SK-N-SH treated with all-trans-retinoic acid at 6 μM for 48 hours (cell line): ENCODE data around the gene FNDC3B.

Experiments used
- ATAC-seq: fragments of 200-7000 bp; cut with Tn5 transposase; 3 replicates; pipeline ENCODE4 v1.9.1; 2020; ENCODE audit warnings: mild to moderate bottlenecking, moderate library complexity
- BACH2 ChIP-seq: fragments of 250-450 bp; sonication (Bioruptor Pico); IDR thresholded peaks from 2 replicates; pipeline ENCODE4 v1.9.0; 2021; ENCODE audit warnings: mild to moderate bottlenecking, borderline replicate concordance
- GLIS3 ChIP-seq: fragments of 250-450 bp; sonication (Bioruptor Pico); IDR thresholded peaks from 2 replicates; pipeline ENCODE4 v1.5.0; 2020; ENCODE audit warnings: mild to moderate bottlenecking, moderate library complexity
- OSR1 ChIP-seq: fragments of 250-450 bp; sonication (Bioruptor Pico); IDR thresholded peaks from 2 replicates; pipeline ENCODE4 v1.8.0; 2022; ENCODE audit warnings: moderate library complexity, mild to moderate bottlenecking, inconsistent platforms
- PPARA ChIP-seq: fragments of 250-450 bp; sonication (Bioruptor Pico); IDR thresholded peaks from 2 replicates; pipeline ENCODE4 v1.5.0; 2020; ENCODE audit warnings: mild to moderate bottlenecking, borderline replicate concordance
- RARB ChIP-seq: fragments of 250-450 bp; sonication (Bioruptor Pico); IDR thresholded peaks from 2 replicates; pipeline ENCODE4 v1.8.0; 2021; ENCODE audit warnings: mild to moderate bottlenecking, moderate library complexity
- SNAI2 ChIP-seq: fragments of 250-450 bp; sonication (Bioruptor Pico); IDR thresholded peaks from 2 replicates; pipeline ENCODE4 v1.5.0; 2020; ENCODE audit warnings: mild to moderate bottlenecking, moderate library complexity
- TCF4 ChIP-seq: fragments of 250-450 bp; sonication (Bioruptor Pico); IDR thresholded peaks from 2 replicates; pipeline ENCODE4 v1.8.0; 2021; ENCODE audit warnings: mild to moderate bottlenecking, moderate library complexity, borderline replicate concordance
- ZC3H10 ChIP-seq: fragments of 250-450 bp; sonication (Bioruptor Pico); IDR thresholded peaks from 2 replicates; pipeline ENCODE4 v1.5.1; 2021; ENCODE audit warnings: mild to moderate bottlenecking, moderate library complexity
- ZFP3 ChIP-seq: fragments of 250-450 bp; sonication (Bioruptor Pico); IDR thresholded peaks from 2 replicates; pipeline ENCODE4 v1.5.0; 2020; ENCODE audit warnings: mild to moderate bottlenecking, moderate library complexity
- ZFP30 ChIP-seq: fragments of 450-650 bp; formaldehyde crosslinking; IDR thresholded peaks from 2 replicates; pipeline ENCODE4 v1.5.0; 2022; ENCODE audit warnings: mild to moderate bottlenecking, moderate library complexity
- ZNF565 ChIP-seq: fragments of 450-650 bp; formaldehyde crosslinking; conservative IDR thresholded peaks from 2 replicates; pipeline ENCODE4 v1.5.0; 2020; ENCODE audit warnings: low read depth, mild to moderate bottlenecking, moderate library complexity
- ZNF8 ChIP-seq: fragments of 450-650 bp; formaldehyde crosslinking; IDR thresholded peaks from 2 replicates; pipeline ENCODE4 v1.5.0; 2020; ENCODE audit warnings: mild to moderate bottlenecking, moderate library complexity
- TF ChIP-seq, protein P1 (sequence below): fragments of 250-450 bp; sonication (Bioruptor Pico); IDR thresholded peaks from 2 replicates; pipeline ENCODE4 v1.5.0; 2020; ENCODE audit warnings: mild to moderate bottlenecking, moderate library complexity
- TF ChIP-seq, protein P2 (sequence below): fragments of 250-450 bp; sonication (Bioruptor Pico); IDR thresholded peaks from 2 replicates; pipeline ENCODE4 v1.5.1; 2020; ENCODE audit warnings: low read depth, mild to moderate bottlenecking, moderate library complexity
- TF ChIP-seq, protein P3 (sequence below): fragments of 250-450 bp; sonication (Bioruptor Pico); IDR thresholded peaks from 2 replicates; pipeline ENCODE4 v1.5.1; 2021; ENCODE audit warnings: mild to moderate bottlenecking, moderate library complexity
- TF ChIP-seq, protein P4 (sequence below): fragments of 250-450 bp; sonication (Bioruptor Pico); IDR thresholded peaks from 2 replicates; pipeline ENCODE4 v1.8.0; 2021; ENCODE audit warnings: low read depth, mild to moderate bottlenecking, moderate library complexity, borderline replicate concordance

The FNDC3B gene

DNA sequence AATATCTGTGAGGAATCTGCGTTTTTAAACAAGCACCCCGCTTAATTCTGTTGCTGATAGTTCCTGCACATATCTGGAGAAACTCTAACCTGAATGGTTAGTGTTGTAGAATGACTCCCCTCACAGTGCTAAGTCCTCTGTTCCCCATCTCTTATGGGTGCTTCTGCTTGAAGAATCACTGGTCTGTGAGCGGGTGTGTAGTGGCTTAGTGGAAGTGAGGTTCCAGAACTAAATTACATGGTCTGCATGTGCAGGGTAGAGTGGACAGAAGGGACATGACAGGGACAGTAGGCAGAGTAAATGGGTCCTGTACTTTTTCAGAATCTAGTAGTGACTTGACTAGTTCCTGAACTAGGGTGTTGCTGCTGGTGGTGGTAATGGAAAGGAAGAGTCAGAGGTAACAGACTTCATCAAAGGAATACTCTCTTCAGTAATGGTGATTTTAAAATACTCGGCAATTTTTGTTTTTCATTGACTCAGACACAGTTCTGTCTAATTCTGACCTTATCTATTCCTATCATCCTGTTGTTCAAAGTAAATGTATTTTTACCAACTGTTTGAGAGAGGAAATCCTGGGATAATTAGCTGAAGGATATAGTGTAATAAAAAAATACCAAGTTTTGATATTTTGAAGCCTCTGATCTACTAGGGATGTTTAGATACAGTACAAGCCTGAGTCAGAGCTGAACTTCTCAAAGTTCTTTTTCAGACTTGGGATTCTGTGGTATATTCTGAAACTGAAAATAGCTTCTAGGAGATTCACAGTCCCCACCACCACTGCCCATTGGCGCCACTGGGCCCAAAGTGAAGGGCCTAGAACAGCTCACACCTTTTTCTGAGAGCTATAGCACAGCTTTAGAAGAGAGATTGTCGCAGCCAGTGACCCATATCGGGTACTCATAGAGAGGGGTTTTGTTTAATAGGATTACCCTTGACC, 55.5 kb downstream of the FNDC3B start:
- TF ChIP-seq ZC3H10 (CRISPR knock-in tag) = no peak
- no peak for TF ChIP-seq RARB (CRISPR knock-in tag)
- no peak for TF ChIP-seq TCF4 (CRISPR knock-in tag)
- TF ChIP-seq ZFP3 = no peak
- no peak for TF ChIP-seq BACH2
- TF ChIP-seq, protein P1, sequence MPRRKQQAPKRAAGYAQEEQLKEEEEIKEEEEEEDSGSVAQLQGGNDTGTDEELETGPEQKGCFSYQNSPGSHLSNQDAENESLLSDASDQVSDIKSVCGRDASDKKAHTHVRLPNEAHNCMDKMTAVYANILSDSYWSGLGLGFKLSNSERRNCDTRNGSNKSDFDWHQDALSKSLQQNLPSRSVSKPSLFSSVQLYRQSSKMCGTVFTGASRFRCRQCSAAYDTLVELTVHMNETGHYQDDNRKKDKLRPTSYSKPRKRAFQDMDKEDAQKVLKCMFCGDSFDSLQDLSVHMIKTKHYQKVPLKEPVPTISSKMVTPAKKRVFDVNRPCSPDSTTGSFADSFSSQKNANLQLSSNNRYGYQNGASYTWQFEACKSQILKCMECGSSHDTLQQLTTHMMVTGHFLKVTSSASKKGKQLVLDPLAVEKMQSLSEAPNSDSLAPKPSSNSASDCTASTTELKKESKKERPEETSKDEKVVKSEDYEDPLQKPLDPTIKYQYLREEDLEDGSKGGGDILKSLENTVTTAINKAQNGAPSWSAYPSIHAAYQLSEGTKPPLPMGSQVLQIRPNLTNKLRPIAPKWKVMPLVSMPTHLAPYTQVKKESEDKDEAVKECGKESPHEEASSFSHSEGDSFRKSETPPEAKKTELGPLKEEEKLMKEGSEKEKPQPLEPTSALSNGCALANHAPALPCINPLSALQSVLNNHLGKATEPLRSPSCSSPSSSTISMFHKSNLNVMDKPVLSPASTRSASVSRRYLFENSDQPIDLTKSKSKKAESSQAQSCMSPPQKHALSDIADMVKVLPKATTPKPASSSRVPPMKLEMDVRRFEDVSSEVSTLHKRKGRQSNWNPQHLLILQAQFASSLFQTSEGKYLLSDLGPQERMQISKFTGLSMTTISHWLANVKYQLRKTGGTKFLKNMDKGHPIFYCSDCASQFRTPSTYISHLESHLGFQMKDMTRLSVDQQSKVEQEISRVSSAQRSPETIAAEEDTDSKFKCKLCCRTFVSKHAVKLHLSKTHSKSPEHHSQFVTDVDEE (CRISPR knock-in tag) = no peak
- TF ChIP-seq, protein P2, sequence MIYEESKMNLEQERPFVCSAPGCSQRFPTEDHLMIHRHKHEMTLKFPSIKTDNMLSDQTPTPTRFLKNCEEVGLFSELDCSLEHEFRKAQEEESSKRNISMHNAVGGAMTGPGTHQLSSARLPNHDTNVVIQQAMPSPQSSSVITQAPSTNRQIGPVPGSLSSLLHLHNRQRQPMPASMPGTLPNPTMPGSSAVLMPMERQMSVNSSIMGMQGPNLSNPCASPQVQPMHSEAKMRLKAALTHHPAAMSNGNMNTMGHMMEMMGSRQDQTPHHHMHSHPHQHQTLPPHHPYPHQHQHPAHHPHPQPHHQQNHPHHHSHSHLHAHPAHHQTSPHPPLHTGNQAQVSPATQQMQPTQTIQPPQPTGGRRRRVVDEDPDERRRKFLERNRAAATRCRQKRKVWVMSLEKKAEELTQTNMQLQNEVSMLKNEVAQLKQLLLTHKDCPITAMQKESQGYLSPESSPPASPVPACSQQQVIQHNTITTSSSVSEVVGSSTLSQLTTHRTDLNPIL (CRISPR knock-in tag) = no peak
- no peak for TF ChIP-seq SNAI2 (CRISPR knock-in tag)
- TF ChIP-seq OSR1 = no peak
- no peak for TF ChIP-seq ZNF565 (CRISPR knock-in tag)

DNA sequence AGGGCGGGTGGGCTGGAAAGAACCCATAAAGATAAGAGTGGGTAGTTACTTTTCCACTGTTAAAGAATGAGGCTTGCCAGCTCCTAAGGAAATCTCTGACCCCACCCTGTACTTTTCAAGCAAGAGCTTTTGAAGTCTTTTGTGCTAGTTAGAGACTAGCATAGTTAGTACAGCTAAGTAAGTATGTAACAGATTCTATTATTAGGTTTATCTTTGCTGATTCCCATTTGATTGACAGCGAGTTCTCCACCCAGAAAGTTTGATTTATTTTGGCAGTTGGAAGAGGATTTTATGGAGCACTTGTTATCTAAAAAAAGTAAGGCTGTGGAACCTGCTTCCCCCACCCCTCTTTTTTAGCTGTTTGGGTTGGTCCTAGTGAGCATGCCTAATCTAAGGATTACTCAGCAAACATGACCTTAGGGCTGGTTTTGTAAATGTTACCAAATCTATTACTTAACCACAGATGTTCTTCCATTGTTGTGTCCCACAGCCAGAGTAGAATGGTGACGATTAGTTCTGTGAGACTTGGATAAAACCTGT, 57.6 kb downstream of the FNDC3B start:
- no peak for ATAC-seq
- TF ChIP-seq PPARA (CRISPR knock-in tag) (no peak), OSR1 (no peak), GLIS3 (no peak), ZFP30 (no peak), ZNF8 (no peak), RARB (CRISPR knock-in tag) (no peak), ZNF565 (CRISPR knock-in tag) (no peak), TCF4 (CRISPR knock-in tag) (no peak), BACH2 (no peak), SNAI2 (CRISPR knock-in tag) (no peak)
- TF ChIP-seq, protein P3, sequence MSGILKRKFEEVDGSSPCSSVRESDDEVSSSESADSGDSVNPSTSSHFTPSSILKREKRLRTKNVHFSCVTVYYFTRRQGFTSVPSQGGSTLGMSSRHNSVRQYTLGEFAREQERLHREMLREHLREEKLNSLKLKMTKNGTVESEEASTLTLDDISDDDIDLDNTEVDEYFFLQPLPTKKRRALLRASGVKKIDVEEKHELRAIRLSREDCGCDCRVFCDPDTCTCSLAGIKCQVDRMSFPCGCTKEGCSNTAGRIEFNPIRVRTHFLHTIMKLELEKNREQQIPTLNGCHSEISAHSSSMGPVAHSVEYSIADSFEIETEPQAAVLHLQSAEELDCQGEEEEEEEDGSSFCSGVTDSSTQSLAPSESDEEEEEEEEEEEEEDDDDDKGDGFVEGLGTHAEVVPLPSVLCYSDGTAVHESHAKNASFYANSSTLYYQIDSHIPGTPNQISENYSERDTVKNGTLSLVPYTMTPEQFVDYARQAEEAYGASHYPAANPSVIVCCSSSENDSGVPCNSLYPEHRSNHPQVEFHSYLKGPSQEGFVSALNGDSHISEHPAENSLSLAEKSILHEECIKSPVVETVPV (CRISPR knock-in tag) = no peak
- TF ChIP-seq, protein P4, sequence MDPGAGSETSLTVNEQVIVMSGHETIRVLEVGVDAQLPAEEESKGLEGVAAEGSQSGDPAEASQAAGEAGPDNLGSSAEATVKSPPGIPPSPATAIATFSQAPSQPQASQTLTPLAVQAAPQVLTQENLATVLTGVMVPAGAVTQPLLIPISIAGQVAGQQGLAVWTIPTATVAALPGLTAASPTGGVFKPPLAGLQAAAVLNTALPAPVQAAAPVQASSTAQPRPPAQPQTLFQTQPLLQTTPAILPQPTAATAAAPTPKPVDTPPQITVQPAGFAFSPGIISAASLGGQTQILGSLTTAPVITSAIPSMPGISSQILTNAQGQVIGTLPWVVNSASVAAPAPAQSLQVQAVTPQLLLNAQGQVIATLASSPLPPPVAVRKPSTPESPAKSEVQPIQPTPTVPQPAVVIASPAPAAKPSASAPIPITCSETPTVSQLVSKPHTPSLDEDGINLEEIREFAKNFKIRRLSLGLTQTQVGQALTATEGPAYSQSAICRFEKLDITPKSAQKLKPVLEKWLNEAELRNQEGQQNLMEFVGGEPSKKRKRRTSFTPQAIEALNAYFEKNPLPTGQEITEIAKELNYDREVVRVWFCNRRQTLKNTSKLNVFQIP = no peak
- TF ChIP-seq, protein P1 (CRISPR knock-in tag) = no peak
- TF ChIP-seq, protein P2 (CRISPR knock-in tag) = no peak

More for the DNA sequence above, 55.5 kb downstream of the FNDC3B start:
- no peak; the same call in 1 of the 3 replicates for ATAC-seq
